ENCODE results near the gene PIAS2. TPM values are rescaled to one million over a fixed set of nuclear protein-coding genes. Genes with fewer than 3 reads are reported as not detected.

The PIAS2 gene
- total and polyA plus RNA-seq, 9 of the 15 experiments (the other 6 are each of a cell fraction or from before 2014, with no cell fraction given) = 2.9 to 23.9 (median 12.0) TPM

DNA sequence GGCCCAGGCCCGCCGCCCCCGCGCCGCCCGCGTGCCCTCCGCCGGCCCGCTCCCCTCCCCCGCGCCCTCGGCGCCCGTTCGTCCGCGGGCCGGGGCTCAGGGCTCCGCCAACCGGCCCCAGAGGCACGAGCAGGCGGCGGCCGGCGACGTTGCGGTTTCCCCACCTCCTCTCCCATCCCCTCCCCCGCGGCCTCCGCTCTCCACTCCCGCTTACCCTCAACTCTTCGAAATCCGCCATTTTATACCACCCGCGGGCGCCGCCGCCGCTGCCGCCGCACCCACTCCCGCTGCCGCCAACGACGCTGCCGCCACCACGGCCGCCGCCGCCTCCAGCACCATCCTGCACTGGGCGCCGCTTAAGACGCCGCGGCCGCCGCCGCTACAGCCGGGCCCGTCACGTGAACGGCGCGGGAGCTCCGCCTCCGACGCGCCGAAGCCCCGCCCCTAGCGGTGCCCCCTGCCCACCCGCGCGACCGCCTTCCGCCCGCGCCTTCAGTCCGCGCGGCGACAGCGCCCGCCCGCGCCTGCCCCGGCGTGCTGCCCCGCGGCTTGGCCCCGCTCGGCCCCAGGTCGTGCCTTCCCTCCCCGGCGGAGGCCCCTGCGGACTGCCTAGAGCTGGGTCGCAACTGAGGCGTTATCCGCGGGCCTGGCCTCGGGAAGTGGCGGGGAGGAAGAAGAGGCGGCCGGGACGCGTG lies at the start of gene PIAS2, which contains the start of gene KATNAL2 (continued):
- TF ChIP-seq XRCC5 (IDR thresholded peaks at IDR 0.05; ENCODE audit: low read depth, low read length) (no peak), KLF6 (CRISPR knock-in tag; IDR thresholded peaks at IDR 0.05; ENCODE audit: borderline replicate concordance) (no peak), ASH1L (IDR thresholded peaks at IDR 0.05; ENCODE audit: borderline replicate concordance, low read depth, partially characterized antibody) (no peak), HIVEP1 (CRISPR knock-in tag; IDR thresholded peaks at IDR 0.05) (no peak), HDAC8 (tag; IDR thresholded peaks at IDR 0.05) (no peak), ELF1 (tag; IDR thresholded peaks at IDR 0.05) (no peak), NR2C2 (CRISPR knock-in tag; IDR thresholded peaks at IDR 0.05) (0 out of 2 replicates have a peak, but pooled peaks have one; percentile 23), NR2C2 (tag; IDR thresholded peaks at IDR 0.05) (peak; percentile 37; the same call in 1 of the 2 replicates), TFAM (CRISPR knock-in tag; conservative IDR thresholded peaks at IDR 0.05) (no peak), MED1 (CRISPR knock-in tag; IDR thresholded peaks at IDR 0.05; ENCODE audit: borderline replicate concordance) (no peak), POLR2G (IDR thresholded peaks at IDR 0.05; ENCODE audit: low read depth, low read length) (peak; percentile 96), RAD51 (IDR thresholded peaks at IDR 0.05; ENCODE audit: borderline replicate concordance, low read depth) (no peak), LCOR (CRISPR knock-in tag; IDR thresholded peaks at IDR 0.05) (no peak), NCOA4 (IDR thresholded peaks at IDR 0.05; ENCODE audit: partially characterized antibody) (no peak), SPI1 (IDR thresholded peaks at IDR 0.05; ENCODE audit: borderline replicate concordance, low read depth, low read length) (no peak), KLF1 (tag; IDR thresholded peaks at IDR 0.05) (no peak), ETV6 (IDR thresholded peaks at IDR 0.05; ENCODE audit: borderline replicate concordance in 1 of 2, low read depth in 2 of 2, low read length in 1 of 2) (no peak), ETV6 (CRISPR knock-in tag; IDR thresholded peaks at IDR 0.05; ENCODE audit: borderline replicate concordance) (no peak), NR2F6 (CRISPR knock-in tag; IDR thresholded peaks at IDR 0.05) (no peak), ZNF282 (CRISPR knock-in tag; IDR thresholded peaks at IDR 0.05) (no peak), SP2 (IDR thresholded peaks at IDR 0.05; ENCODE audit: extremely low read depth, low read depth, low read length, poor library complexity, severe bottlenecking) (no peak), SMAD1 (IDR thresholded peaks at IDR 0.05; ENCODE audit: low read depth, low read length, partially characterized antibody) (no peak), KLF16 (IDR thresholded peaks at IDR 0.05) (no peak), ZNF695 (CRISPR knock-in tag; IDR thresholded peaks at IDR 0.05) (no peak), EZH2 (IDR thresholded peaks at IDR 0.05; ENCODE audit: borderline replicate concordance, low read depth, low read length) (no peak), FUS (optimal IDR thresholded peaks at IDR 0.05; ENCODE audit: low read depth, low read length) (no peak), MTA2 (IDR thresholded peaks at IDR 0.05; ENCODE audit: low read depth) (no peak), HCFC1 (IDR thresholded peaks at IDR 0.05; ENCODE audit: low read depth, low read length) (no peak), RFX7 (CRISPR knock-in tag; IDR thresholded peaks at IDR 0.05) (no peak), STAT5A (IDR thresholded peaks at IDR 0.05; ENCODE audit: borderline replicate concordance, low read length) (no peak)
- TF ChIP-seq, protein P1, sequence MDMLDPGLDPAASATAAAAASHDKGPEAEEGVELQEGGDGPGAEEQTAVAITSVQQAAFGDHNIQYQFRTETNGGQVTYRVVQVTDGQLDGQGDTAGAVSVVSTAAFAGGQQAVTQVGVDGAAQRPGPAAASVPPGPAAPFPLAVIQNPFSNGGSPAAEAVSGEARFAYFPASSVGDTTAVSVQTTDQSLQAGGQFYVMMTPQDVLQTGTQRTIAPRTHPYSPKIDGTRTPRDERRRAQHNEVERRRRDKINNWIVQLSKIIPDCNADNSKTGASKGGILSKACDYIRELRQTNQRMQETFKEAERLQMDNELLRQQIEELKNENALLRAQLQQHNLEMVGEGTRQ (CRISPR knock-in tag; IDR thresholded peaks at IDR 0.05) = peak; percentile 79
- TF ChIP-seq, protein P2, sequence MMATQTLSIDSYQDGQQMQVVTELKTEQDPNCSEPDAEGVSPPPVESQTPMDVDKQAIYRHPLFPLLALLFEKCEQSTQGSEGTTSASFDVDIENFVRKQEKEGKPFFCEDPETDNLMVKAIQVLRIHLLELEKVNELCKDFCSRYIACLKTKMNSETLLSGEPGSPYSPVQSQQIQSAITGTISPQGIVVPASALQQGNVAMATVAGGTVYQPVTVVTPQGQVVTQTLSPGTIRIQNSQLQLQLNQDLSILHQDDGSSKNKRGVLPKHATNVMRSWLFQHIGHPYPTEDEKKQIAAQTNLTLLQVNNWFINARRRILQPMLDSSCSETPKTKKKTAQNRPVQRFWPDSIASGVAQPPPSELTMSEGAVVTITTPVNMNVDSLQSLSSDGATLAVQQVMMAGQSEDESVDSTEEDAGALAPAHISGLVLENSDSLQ (IDR thresholded peaks at IDR 0.05) = no peak
